Adrenal gland (tissue), 5 donors: ENCODE measurements around the gene CEP112.

Experiments used
- POLR2A ChIP-seq, 2 donors: fragments of 450-650 bp; IDR thresholded peaks; one replicate each; pipeline ENCODE4 v1.6.1; 2017; ENCODE audit warnings: antibody characterized with exemption in 2 of 2, mild to moderate bottlenecking in 2 of 2, moderate library complexity in 1 of 2
- TF ChIP-seq, protein P1 (sequence below), 6 experiments: fragments of 450-650 bp in 4 of 6; fragments of 200-600 bp in 2 of 6; sonication (generic) in 1 of 6; IDR thresholded peaks; 1 replicate in 5 of 6; 2 replicates in 1 of 6; pipeline versions ENCODE4 v1.5.1 to v1.8.0; 2016 to 2021; ENCODE audit warnings: antibody characterized with exemption in 6 of 6, mild to moderate bottlenecking in 2 of 6, moderate library complexity in 1 of 6
- donor health status: DM: no; HTN: no; CAD: no.

DNA sequence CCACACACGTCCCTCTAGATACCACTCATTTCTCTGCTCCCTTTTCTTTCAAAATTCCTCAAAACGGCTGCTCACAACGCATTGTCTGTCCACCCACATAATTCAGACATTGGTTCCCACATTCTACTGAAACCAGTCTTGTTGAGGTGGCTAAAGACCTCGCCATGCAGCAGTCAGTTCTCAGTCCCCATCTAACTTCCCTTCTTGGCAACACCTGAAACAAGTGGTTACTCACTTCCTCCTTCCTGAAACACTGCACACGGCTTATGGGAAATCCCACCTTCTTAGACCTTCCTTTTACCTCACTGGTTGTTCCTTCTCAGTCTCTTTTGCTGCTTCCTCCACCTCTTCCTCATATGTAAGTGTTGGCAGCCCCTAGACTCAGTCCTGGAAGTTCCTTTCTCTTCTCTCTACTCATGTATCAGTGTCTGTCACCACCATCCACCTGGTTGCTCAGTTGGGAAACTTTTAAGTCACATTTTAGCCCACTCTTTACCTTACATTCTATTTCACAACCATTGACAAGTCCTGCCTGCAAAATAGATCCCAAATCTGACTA, 277.1 kb downstream of the CEP112 start:
- TF ChIP-seq POLR2A (IDR thresholded peaks at IDR 0.05) = no peak
- TF ChIP-seq, protein P1, sequence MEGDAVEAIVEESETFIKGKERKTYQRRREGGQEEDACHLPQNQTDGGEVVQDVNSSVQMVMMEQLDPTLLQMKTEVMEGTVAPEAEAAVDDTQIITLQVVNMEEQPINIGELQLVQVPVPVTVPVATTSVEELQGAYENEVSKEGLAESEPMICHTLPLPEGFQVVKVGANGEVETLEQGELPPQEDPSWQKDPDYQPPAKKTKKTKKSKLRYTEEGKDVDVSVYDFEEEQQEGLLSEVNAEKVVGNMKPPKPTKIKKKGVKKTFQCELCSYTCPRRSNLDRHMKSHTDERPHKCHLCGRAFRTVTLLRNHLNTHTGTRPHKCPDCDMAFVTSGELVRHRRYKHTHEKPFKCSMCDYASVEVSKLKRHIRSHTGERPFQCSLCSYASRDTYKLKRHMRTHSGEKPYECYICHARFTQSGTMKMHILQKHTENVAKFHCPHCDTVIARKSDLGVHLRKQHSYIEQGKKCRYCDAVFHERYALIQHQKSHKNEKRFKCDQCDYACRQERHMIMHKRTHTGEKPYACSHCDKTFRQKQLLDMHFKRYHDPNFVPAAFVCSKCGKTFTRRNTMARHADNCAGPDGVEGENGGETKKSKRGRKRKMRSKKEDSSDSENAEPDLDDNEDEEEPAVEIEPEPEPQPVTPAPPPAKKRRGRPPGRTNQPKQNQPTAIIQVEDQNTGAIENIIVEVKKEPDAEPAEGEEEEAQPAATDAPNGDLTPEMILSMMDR (IDR thresholded peaks at IDR 0.05) = no peak
